H1 (cell line): ENCODE results near the gene SLC1A5. TPM values are rescaled to one million over a fixed set of nuclear protein-coding genes. Genes with fewer than 3 reads are reported as not detected.

Source experiments
- KDM5A ChIP-seq: fragments of 200-600 bp; IDR thresholded peaks from 2 replicates; pipeline ENCODE4 v1.7.1; 2012; ENCODE audit warnings: mild to moderate bottlenecking, low read length, inconsistent platforms, mixed read lengths
- MAFK ChIP-seq: IDR thresholded peaks from 2 replicates; pipeline ENCODE4 v1.6.1; 2012; ENCODE audit warnings: low read depth, mild to moderate bottlenecking, improper control_type of control experiment, low read length
- PHF8 ChIP-seq: fragments of 200-600 bp; sonication (generic); conservative IDR thresholded peaks from 2 replicates; pipeline ENCODE4 v1.7.1; 2012; ENCODE audit warnings: low read depth, mild to moderate bottlenecking, inconsistent platforms, low read length, moderate library complexity
- RNF2 ChIP-seq: fragments of 200-900, 300-1000 bp; sonication (generic); IDR thresholded peaks from 2 replicates; pipeline ENCODE4 v1.7.1; 2016; ENCODE audit warnings: borderline replicate concordance, low read depth, mild to moderate bottlenecking, antibody characterized with exemption, low read length; ENCODE audit not compliant: poor library complexity, severe bottlenecking; ENCODE audit errors: missing control alignments
- YY1 ChIP-seq: IDR thresholded peaks from 2 replicates; pipeline ENCODE4 v1.6.1; 2011; ENCODE audit warnings: low read depth, mild to moderate bottlenecking, low read length
- polyA plus RNA-seq, 7 experiments: library from polyadenylated mRNA; depleted of rRNA in 3 of 7; stranded (reverse) in 5 of 7; unstranded in 2 of 7; fragments of >200 nt in 5 of 7; fragments of 200-250 nt in 2 of 7; gene quantifications; 1 replicate in 5 of 7; 2 replicates in 1 of 7; 4 replicates in 1 of 7; pipeline versions ENCODE4 v1.2.1 to v1.2.3, GENCODE V29; 2011 to 2013; ENCODE audit warnings: missing spikeins in 2 of 7, mixed read lengths in 2 of 7
- total RNA-seq: library from RNA; stranded (reverse); fragmentation: NEBNext Ultra II Directional; extraction: Animal tissue kit (Norgen Biotek cat#: 25700); gene quantifications from 2 replicates; pipeline ENCODE4 v1.2.1, GENCODE V29; 2021
- TF ChIP-seq, protein P1 (sequence below): IDR thresholded peaks from 2 replicates; pipeline ENCODE4 v1.6.1; 2012; ENCODE audit warnings: inconsistent platforms

Gene SLC1A5
- total and polyA plus RNA-seq, 2 of the 8 experiments (the other 6 are each of a cell fraction or from before 2014, with no cell fraction given): 291 to 351 TPM

GRCh38 chr19:46838160-46838559, 49.8 kb upstream of the SLC1A5 start (continued):
- no peak for TF ChIP-seq RNF2
- TF ChIP-seq PHF8: no peak
- TF ChIP-seq KDM5A: no peak
- TF ChIP-seq MAFK: no peak
- TF ChIP-seq, protein P1, sequence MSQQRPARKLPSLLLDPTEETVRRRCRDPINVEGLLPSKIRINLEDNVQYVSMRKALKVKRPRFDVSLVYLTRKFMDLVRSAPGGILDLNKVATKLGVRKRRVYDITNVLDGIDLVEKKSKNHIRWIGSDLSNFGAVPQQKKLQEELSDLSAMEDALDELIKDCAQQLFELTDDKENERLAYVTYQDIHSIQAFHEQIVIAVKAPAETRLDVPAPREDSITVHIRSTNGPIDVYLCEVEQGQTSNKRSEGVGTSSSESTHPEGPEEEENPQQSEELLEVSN: no peak
- no peak for TF ChIP-seq YY1
